ENCODE data around the gene ITM2B. TPM values are rescaled to one million over a fixed set of nuclear protein-coding genes. Genes with fewer than 3 reads are reported as not detected.
A peak's percentile ranks its signal among the peaks of the same experiment; 100 is the strongest.

ITM2B gene
- total and polyA plus RNA-seq, 10 of the 15 experiments (the other 5 are each of a cell fraction or from before 2014, with no cell fraction given) = 2.5 to 18.1 (median 4.9) TPM

DNA sequence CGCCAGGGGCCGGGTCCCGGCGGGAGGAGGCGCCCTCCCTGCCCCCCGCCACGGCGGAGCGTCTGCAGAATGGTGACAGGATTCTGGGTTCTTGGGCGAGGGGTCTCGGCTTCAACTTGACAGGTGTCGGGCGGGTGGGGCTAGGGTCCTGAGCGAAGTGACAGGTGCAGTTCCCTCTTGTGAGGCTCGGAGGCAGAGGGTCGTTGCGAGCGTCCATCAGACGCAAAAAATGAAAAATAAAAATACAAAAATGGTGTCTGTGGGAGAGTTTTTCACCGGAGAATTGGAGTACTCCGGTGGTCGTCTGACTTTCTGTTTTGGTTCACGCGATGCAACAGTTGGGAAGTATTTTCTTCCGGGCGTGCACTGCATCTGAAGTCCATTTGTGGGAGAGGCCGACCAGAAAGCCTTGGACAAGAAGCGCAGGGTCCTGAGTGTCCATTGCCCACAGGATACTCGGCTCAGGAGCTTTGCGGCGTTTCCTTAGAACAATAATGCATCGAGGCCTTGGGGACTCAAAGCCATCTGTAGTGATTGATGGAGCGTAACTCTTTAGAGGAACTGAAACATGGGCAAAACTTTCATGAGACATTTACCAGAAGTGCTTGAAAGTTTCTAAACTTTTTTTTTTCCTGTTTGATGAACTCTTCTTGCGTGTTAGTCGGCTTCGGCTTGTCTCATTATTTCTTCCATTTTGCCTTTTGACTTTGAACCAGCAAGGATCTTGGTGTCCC, 71.3 kb downstream of the ITM2B start (continued):
- TF ChIP-seq ZBTB4 (CRISPR knock-in tag; IDR thresholded peaks at IDR 0.05) (no peak), CBX5 (IDR thresholded peaks at IDR 0.05; ENCODE audit: low read depth) (peak; percentile 99), KDM1A (IDR thresholded peaks at IDR 0.05; ENCODE audit: borderline replicate concordance) (no peak), BMI1 (IDR thresholded peaks at IDR 0.05; ENCODE audit: borderline replicate concordance) (no peak; the same call in 1 of the 2 replicates), BHLHE40 (IDR thresholded peaks at IDR 0.05; ENCODE audit: borderline replicate concordance in 1 of 2, low read depth in 2 of 2, low read length in 1 of 2) (peak in 1 of 2 experiments; percentile 72; a peak in 3 of 4 replicates), NFIC (IDR thresholded peaks at IDR 0.05; ENCODE audit: low read depth, low read length) (peak; percentile 70; the same call in 1 of the 2 replicates), PAX8 (IDR thresholded peaks at IDR 0.05) (no peak; the same call in 1 of the 2 replicates), MEF2A (IDR thresholded peaks at IDR 0.05; ENCODE audit: insufficient read depth, low read depth, low read length) (peak; percentile 67; the same call in 1 of the 2 replicates), REST (IDR thresholded peaks at IDR 0.05; ENCODE audit: low read depth, low read length) (0 out of 2 replicates have a peak, but pooled peaks have one; percentile 15), TARDBP (IDR thresholded peaks at IDR 0.05; ENCODE audit: borderline replicate concordance) (no peak), MLLT1 (IDR thresholded peaks at IDR 0.05) (peak; percentile 71), ZNF384 (IDR thresholded peaks at IDR 0.05; ENCODE audit: borderline replicate concordance, low read depth, low read length) (peak; percentile 97), ATF7 (IDR thresholded peaks at IDR 0.05; ENCODE audit: low read depth) (peak; percentile 77), RFX5 (IDR thresholded peaks at IDR 0.05; ENCODE audit: low read depth, low read length) (no peak), SIN3A (IDR thresholded peaks at IDR 0.05; ENCODE audit: low read depth, low read length) (0 out of 2 replicates have a peak, but pooled peaks have one; percentile 7), RCOR1 (conservative IDR thresholded peaks at IDR 0.05; ENCODE audit: low read depth, low read length) (peak; percentile 96; the same call in 1 of the 2 replicates), EGR1 (IDR thresholded peaks at IDR 0.05; ENCODE audit: borderline replicate concordance in 1 of 2, low read depth in 2 of 2, low read length in 2 of 2) (no peak), POU2F2 (IDR thresholded peaks at IDR 0.05; ENCODE audit: borderline replicate concordance, low read depth, low read length) (peak; percentile 93), JUNB (IDR thresholded peaks at IDR 0.05) (peak; percentile 16; the same call in 1 of the 2 replicates), NR2F1 (conservative IDR thresholded peaks at IDR 0.05) (no peak)

Measured in GM12878 (cell line).